DND-41 (cell line): ENCODE data around the gene ZC3H7B.

Experiments
- ATAC-seq: fragments of 200-7000 bp; cut with Tn5 transposase; 3 replicates; pipeline ENCODE4 v1.9.1; 2021; ENCODE audit warnings: low read depth; ENCODE audit not compliant: insufficient read depth
- DNase-seq: peaks from one replicate; pipeline ENCODE4 v3.0.0-alpha.2; 2020
- H2AFZ ChIP-seq: 2 replicates; pipeline ENCODE4 v1.6.0; 2012; ENCODE audit warnings: low read depth, low read length
- H3K27ac ChIP-seq: 2 replicates; pipeline ENCODE4 v1.5.1; 2012; ENCODE audit warnings: low read length, inconsistent platforms
- H3K27me3 ChIP-seq: fragments of 200-600 bp; sonication (generic); 2 replicates; pipeline ENCODE4 v1.6.0; 2012; ENCODE audit warnings: low read length, mild to moderate bottlenecking, inconsistent platforms; ENCODE audit not compliant: insufficient read depth, poor library complexity
- H3K36me3 ChIP-seq: 2 replicates; pipeline ENCODE4 v1.5.1; 2012; ENCODE audit warnings: low read length, inconsistent platforms; ENCODE audit not compliant: insufficient read depth
- H3K4me1 ChIP-seq: 2 replicates; pipeline ENCODE4 v1.5.1; 2012; ENCODE audit warnings: mild to moderate bottlenecking, low read length; ENCODE audit not compliant: insufficient read depth
- H3K4me2 ChIP-seq: 2 replicates; pipeline ENCODE4 v1.6.0; 2012; ENCODE audit warnings: mild to moderate bottlenecking, moderate library complexity, low read length, inconsistent platforms; ENCODE audit not compliant: insufficient read depth
- H3K4me3 ChIP-seq, 2 experiments: fragments of 200-600 bp in 1 of 2; shearing (Covaris generic) in 1 of 2; 2 replicates each; pipeline ENCODE4 v1.5.1; 2012 to 2016; ENCODE audit warnings: inconsistent platforms in 2 of 2, low read length in 2 of 2, mild to moderate bottlenecking in 2 of 2, low read depth in 1 of 2, moderate library complexity in 1 of 2
- H3K79me2 ChIP-seq: 2 replicates; pipeline ENCODE4 v1.6.0; 2012; ENCODE audit warnings: low read length, inconsistent platforms; ENCODE audit not compliant: insufficient read depth
- H3K9ac ChIP-seq: 2 replicates; pipeline ENCODE4 v1.6.0; 2012; ENCODE audit warnings: low read depth, mild to moderate bottlenecking, inconsistent platforms, low read length, moderate library complexity
- H3K9me3 ChIP-seq: 2 replicates; pipeline ENCODE4 v1.5.1; 2012; ENCODE audit warnings: low read length, moderate library complexity, mild to moderate bottlenecking, inconsistent platforms; ENCODE audit not compliant: insufficient read depth, severe bottlenecking
- H4K20me1 ChIP-seq: 2 replicates; pipeline ENCODE4 v1.6.0; 2012; ENCODE audit warnings: low read length; ENCODE audit not compliant: insufficient read depth
- CTCF ChIP-seq: IDR thresholded peaks from 2 replicates; pipeline ENCODE4 v1.5.1; 2012; ENCODE audit warnings: borderline replicate concordance, low read length, moderate library complexity, mild to moderate bottlenecking; ENCODE audit not compliant: poor library complexity, severe bottlenecking; ENCODE audit errors: extremely low read depth
- EZH2 ChIP-seq: IDR thresholded peaks from 3 replicates; pipeline ENCODE4 v1.6.1; 2012; ENCODE audit warnings: borderline replicate concordance, low read depth, mild to moderate bottlenecking, moderate library complexity, low read length, inconsistent platforms; ENCODE audit not compliant: severe bottlenecking

Gene ZC3H7B

DNA sequence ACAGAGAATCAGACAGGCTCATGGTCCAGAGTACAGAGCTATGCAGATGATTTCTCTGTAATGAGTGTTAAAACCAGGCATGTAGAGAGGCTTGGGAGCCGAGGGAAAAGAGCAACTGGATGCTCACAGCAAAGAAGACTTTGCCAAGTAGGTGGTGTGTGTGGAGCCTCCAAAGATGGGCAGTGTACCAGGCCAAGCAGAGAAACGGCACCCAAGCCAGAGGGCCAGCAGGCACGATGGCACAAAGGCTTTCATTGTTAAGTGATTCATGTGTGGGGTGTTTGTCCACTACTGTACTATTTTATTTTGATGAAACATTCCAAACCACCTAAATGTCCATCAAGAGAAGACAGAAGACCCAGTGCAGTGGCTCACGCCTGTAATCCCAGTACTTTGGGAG lies 26.5 kb upstream of the ZC3H7B start:
- peaks cover 19% of the 10 kb centered on the region; the same call in 1 of the 2 replicates for H4K20me1 ChIP-seq

GRCh38 chr22:41280065-41280464 lies 21.3 kb upstream of the ZC3H7B start:
- Histone ChIP-seq H3K36me3 (peaks cover 92% of the 10 kb centered on the region), H3K4me2 (no peak overlapping the region)
- no peak for DNase-seq

More for the DNA sequence above, 26.5 kb upstream of the ZC3H7B start:
- Histone ChIP-seq H2AFZ (no peak overlapping the region), H3K27me3 (no peaks in the 10 kb centered on the region), H3K4me1 (no peaks in the 10 kb centered on the region), H3K36me3 (peaks cover 88% of the 10 kb centered on the region), H3K79me2 (peaks cover 42% of the 10 kb centered on the region), H3K27ac (no peak overlapping the region), H3K4me3 (no peak overlapping the region), H3K9me3 (no peaks in the 10 kb centered on the region), H3K9ac (no peak overlapping the region), H3K4me2 (no peak overlapping the region)
- DNase-seq (no peak), ATAC-seq (no peak)
- no peak for TF ChIP-seq EZH2
- no peak for TF ChIP-seq CTCF

DNA sequence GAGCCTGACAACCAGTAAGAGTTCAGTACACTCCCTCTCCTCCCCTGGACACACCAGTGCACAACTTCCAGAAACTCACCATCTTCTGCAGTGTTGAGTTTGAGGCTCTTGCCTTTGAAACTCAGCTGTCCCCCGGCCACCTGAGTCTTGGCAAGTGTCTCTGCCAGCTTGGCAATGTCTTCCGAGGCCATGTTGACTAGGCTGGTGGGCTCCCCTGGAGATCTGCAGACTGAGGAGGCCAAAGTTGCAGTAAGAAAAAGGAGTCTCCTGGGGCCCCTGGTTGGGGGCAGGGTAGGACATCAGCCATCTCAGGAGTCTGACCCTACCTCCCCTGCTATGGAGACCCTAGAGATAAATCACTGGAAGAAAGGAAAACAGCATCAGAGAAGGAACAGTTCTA lies 20.5 kb upstream of the ZC3H7B start:
- ATAC-seq (no peak), DNase-seq (no peak)
- no peak overlapping the region for H3K9ac ChIP-seq
- peaks cover 30% of the 10 kb centered on the region for H3K4me1 ChIP-seq
- TF ChIP-seq CTCF: no peak
- no peak for TF ChIP-seq EZH2
- peaks cover 34% of the 10 kb centered on the region for H4K20me1 ChIP-seq
- no peak overlapping the region for H2AFZ ChIP-seq
- H3K36me3 ChIP-seq: peaks cover 89% of the 10 kb centered on the region
- H3K4me3 ChIP-seq: no peak overlapping the region
- H3K27me3 ChIP-seq: no peaks in the 10 kb centered on the region
- no peaks in the 10 kb centered on the region for H3K9me3 ChIP-seq
- peaks cover 73% of the 10 kb centered on the region for H3K79me2 ChIP-seq
- no peak overlapping the region for H3K27ac ChIP-seq
- no peak overlapping the region for H3K4me2 ChIP-seq

More at GRCh38 chr22:41280065-41280464, 21.3 kb upstream of the ZC3H7B start:
- no peak for ATAC-seq
- no peak overlapping the region for H3K9ac ChIP-seq
- no peak overlapping the region for H2AFZ ChIP-seq
- H3K27ac ChIP-seq: no peak overlapping the region
- peaks cover 67% of the 10 kb centered on the region for H3K79me2 ChIP-seq
- H3K27me3 ChIP-seq: no peaks in the 10 kb centered on the region
- H4K20me1 ChIP-seq: peaks cover 37% of the 10 kb centered on the region
- no peak overlapping the region for H3K4me3 ChIP-seq
- peaks cover 27% of the 10 kb centered on the region for H3K4me1 ChIP-seq
- H3K9me3 ChIP-seq: no peaks in the 10 kb centered on the region
- TF ChIP-seq EZH2 (no peak), CTCF (no peak)

DNA sequence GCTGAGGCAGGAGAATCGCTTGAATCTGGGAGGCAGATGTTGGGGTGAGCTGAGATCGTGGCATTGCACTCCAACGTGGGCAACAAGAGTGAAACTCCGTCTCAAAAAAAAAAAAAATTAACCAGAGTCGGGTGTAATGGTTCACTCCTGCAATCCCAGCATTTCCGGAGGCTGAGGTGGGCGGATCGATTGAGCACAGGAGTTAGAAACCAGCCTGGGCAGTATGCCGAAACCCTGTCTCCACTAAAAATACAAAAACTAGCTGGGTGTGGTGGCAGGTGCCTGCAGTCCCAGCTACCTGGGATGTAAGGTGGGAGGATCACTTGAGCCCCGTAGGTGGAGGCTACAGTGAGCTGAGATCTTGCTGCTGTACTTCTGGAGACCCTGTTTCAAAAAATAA lies 16.9 kb upstream of the ZC3H7B start:
- Histone ChIP-seq H3K4me3 (peak overlapping the region in 1 of 2 experiments; percentile 97; a peak in 2 of 4 replicates), H3K4me1 (peaks cover 40% of the 10 kb centered on the region), H3K36me3 (peaks cover 58% of the 10 kb centered on the region), H2AFZ (no peak overlapping the region), H3K9me3 (no peaks in the 10 kb centered on the region), H3K27ac (peak overlapping the region; percentile 85; the same call in 1 of the 2 replicates), H3K4me2 (peak overlapping the region; percentile 85), H3K27me3 (no peaks in the 10 kb centered on the region), H3K79me2 (peaks cover 64% of the 10 kb centered on the region), H3K9ac (peak overlapping the region; percentile 94), H4K20me1 (peaks cover 29% of the 10 kb centered on the region)
- ATAC-seq: no peak
- DNase-seq: no peak
- TF ChIP-seq CTCF: no peak
- no peak for TF ChIP-seq EZH2
